GM18951 (cell line): ENCODE results near the gene TRPV4.

Source experiments
- POLR2A ChIP-seq: IDR thresholded peaks from 4 replicates; pipeline ENCODE4 v1.6.1; 2011; ENCODE audit warnings: mild to moderate bottlenecking; ENCODE audit not compliant: insufficient read length, insufficient read depth; ENCODE audit errors: extremely low read depth
- in situ Hi-C: fragments of 300-500 bp; cut with MboI; formaldehyde crosslinking; loops from one replicate; pipeline ENCODE4 v1.12.0; 2022; ENCODE audit warnings: low sequenced_read_pairs, mixed read lengths, inconsistent platforms; ENCODE audit not compliant: unreplicated experiment

TRPV4 gene

DNA sequence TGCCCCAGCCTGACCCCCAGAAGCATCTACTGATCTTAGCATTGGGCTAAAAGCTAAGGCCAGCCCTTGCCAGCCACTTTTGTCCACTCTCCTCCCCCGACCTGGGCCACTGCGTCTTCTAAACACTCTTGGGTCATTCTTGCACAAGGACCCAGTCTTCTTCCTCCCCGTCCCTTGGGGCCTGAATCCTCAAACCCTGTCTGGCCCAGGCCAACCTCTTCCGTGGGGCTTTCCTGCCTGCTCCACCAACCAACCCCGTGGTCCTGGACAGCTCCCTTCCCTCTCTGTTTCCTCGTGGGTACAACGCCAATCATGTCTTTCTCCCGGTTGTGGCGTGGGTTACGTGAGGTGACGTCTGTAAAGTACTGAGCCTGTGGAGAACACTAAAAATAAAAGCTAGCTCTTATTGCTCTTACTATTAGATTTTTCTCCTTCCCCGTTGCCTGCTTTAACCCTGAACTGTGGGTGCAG, 98.1 kb downstream of the TRPV4 start:
- TF ChIP-seq POLR2A: no peak
- in situ Hi-C loops: no loop called here

DNA sequence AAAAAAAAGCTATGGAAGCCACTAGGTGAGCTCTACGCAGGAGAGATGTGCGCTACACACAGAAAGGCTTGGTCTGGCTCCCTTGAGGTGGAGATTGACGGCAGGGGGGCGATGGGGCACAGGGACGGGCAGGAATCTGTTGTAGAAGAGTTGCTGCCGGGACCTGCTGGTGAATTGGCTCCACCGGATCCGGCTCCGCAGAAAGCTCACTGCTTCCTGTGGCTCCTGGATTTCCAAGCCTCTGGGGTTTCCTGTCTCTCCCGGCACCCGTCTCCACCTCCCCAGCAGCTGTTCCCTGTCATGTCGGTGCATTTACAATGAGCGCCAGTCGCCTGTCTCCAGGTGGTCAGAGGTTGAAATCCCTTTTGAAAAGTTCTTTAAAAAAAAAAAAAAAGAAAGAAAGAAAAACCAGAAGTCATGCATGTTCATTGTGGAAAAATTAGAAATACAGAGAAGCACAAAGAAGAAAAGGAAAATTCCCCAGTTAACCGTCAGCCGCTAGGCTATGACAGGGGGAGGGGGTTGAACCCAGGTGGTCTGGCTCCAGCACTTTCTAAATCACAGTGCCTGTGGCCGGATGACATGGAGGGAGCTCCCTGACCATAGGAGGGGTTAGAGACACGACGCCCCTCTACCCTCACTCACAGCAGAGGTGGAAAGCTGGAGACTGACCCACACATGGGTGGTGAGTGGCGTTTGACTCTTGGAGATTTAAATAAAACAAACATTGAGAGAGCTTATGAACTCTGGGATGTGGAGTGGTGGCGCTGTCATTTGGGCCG, 98.8 kb downstream of the TRPV4 start:
- in situ Hi-C loops: no loop called here
- TF ChIP-seq POLR2A: no peak
